GM19395 (cell line): ENCODE data around the gene GPSM3.

Experiments
- ATAC-seq: cut with Tn5 transposase; IDR thresholded peaks from one replicate; pipeline ENCODE4 v1.9.1; 2021; ENCODE audit warnings: mild to moderate bottlenecking, moderate library complexity; ENCODE audit not compliant: unreplicated experiment

GPSM3 gene

DNA sequence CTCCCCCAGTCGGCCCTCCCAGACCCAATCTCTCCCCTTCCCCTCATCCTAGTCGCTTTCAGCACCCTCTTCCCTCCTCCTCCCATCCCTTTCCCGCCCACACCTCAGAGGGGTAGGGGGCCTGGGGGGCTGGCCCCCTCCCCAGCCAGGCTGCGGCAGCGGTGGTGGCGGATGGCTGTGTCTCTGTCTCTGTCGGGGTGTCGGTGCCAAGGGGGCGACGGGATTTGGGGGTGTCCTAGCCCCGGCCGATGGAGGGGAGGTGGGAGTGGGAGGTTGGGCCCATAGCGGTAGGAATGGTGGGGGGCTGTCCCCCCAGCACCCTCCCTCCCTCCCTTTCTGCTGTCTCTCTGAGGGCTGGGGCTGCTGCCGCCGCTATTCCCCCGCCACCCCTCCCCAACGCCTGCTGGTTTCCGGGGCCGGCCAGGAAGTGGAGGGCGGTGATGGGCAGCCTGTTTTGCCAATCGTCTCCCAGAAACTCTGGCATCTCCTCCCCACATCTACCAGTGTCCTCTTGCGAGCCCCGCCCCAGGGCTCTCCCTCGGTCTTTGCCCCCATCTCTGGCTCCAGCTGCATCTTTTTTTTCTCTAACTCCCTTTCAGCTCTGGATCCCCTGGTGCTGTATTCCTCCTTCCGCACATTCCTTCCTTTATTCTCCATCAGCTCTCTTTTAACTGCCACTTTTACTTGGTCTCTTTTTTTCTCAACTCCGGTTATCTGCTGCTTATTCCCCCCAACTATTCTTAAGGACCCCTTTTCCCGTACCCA lies 16.6 kb downstream of the GPSM3 start, which contains the start of gene AGPAT1:
AGPAT1 (minus strand) TSS at position 374 of the 765 bp plus-strand sequence. CDS start 4,588 bp downstream, outside the sequence.
- ATAC-seq: peak; percentile 40

DNA sequence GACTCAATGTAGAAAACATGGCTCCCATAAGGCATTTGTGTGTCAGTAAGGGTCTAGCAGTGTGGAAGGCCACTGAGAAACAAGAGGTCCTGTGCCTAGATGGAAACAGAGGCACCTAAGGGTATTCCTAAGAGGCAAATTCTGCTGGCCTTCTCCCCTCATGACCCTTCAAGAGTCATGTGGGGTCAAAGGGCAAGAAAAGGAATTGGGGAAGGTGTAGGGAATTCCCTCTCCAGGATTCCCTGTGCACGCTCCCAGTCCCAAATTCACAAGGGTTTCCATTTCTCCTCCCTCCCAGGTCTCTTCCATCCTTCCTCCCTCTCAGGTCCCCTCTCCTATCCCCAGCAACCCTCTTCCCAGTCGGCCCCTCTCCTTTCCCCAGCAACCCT lies 17.1 kb downstream of the GPSM3 start:
- ATAC-seq: no peak

- no peak for ATAC-seq
These were observed 18.0 kb downstream of the GPSM3 start for GRCh38 chr6:32174416-32174815.

DNA sequence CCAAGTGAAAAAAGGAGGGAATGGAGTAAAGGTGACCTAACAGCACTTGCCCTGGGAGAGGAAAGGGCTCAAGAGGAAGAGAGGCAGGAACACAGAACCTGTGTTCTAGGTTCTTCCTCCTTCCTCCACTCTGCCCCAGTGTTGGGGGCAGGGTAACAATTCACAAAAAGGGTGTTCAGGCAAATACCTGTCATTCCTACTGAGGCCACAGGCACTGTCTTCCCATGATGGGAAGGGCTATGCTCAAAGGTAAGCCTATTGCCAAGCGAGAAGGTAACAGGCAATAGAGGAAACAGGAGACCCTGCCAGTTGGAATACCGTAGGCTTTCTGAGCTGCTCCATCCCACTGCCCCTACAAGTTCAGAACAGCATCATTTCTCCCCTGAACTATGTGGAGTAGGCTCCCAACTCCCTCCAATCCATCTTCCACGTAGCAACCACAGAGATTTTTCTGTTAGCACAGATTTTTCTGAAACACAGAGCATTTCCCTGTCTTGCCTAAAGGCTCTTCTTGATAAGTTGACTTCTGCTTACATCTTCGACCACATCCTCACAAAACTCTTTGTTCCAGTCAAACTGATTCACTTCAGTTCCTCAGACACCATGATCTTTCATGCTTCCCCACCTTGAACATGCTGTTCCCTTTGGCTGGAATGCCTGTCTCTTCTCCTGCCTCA lies 19.3 kb downstream of the GPSM3 start:
- ATAC-seq: no peak

- ATAC-seq: no peak
These were observed 21.2 kb downstream of the GPSM3 start for GRCh38 chr6:32171234-32171633.

- no peak for ATAC-seq
These were observed 22.1 kb downstream of the GPSM3 start for GRCh38 chr6:32170294-32170693.

GRCh38 chr6:32168807-32169591 lies 23.4 kb downstream of the GPSM3 start:
- ATAC-seq: no peak

GRCh38 chr6:32168350-32168749 lies 24.1 kb downstream of the GPSM3 start:
- ATAC-seq: no peak

- no peak for ATAC-seq
These were observed 24.6 kb downstream of the GPSM3 start for GRCh38 chr6:32167761-32168262.

GRCh38 chr6:32167154-32167760 lies 25.2 kb downstream of the GPSM3 start:
- ATAC-seq: no peak

- ATAC-seq: no peak
These were observed 25.9 kb downstream of the GPSM3 start for GRCh38 chr6:32166411-32167061.

GRCh38 chr6:32164295-32164694 lies 28.1 kb downstream of the GPSM3 start, which contains the start of gene EGFL8:
Gene EGFL8, plus strand, starts transcription at chr6:32164595. Its CDS starts 1,571 bp downstream, at chr6:32166166.
- ATAC-seq: no peak

DNA sequence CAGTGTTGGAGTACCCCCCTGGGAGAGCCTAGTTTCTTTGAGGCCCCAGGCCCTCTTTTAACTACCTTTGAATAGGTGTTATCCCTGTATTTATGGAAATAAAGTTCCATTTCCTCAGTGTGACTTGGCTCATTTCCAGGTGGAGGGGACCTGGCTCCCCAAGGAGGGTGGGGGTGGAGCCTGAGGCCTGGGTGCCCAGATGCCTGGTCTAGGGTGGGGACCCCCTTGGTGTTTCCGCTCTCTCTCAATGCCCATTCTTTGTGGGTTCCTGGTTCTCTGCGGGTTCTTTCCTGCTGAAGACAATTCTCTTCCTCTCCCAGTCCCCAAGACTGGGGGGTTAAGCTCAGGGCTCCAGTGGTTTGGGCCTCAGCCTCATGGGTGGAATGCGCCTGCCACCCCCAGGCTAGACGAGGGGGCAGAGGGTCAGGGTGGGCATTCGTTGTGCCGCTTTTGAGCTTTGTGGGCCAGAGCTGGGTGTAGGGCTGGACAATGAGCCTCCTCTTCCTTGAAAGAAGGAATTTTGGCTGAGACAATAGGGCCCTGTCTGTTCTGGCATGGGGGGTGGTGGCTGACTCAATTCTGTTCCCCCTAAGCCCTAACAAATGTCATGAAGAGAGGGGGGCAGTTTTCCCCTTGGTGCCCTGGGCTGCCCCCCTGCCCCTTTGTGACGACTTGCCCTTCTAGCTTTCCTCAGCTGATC lies 28.7 kb downstream of the GPSM3 start:
- ATAC-seq: no peak

- ATAC-seq: no peak
These were observed 34.4 kb downstream of the GPSM3 start for GRCh38 chr6:32158052-32158451.

- ATAC-seq: no peak
These were observed 35.6 kb downstream of the GPSM3 start for GRCh38 chr6:32156891-32157290.

GRCh38 chr6:32154514-32155161 lies 37.8 kb downstream of the GPSM3 start:
- no peak for ATAC-seq

DNA sequence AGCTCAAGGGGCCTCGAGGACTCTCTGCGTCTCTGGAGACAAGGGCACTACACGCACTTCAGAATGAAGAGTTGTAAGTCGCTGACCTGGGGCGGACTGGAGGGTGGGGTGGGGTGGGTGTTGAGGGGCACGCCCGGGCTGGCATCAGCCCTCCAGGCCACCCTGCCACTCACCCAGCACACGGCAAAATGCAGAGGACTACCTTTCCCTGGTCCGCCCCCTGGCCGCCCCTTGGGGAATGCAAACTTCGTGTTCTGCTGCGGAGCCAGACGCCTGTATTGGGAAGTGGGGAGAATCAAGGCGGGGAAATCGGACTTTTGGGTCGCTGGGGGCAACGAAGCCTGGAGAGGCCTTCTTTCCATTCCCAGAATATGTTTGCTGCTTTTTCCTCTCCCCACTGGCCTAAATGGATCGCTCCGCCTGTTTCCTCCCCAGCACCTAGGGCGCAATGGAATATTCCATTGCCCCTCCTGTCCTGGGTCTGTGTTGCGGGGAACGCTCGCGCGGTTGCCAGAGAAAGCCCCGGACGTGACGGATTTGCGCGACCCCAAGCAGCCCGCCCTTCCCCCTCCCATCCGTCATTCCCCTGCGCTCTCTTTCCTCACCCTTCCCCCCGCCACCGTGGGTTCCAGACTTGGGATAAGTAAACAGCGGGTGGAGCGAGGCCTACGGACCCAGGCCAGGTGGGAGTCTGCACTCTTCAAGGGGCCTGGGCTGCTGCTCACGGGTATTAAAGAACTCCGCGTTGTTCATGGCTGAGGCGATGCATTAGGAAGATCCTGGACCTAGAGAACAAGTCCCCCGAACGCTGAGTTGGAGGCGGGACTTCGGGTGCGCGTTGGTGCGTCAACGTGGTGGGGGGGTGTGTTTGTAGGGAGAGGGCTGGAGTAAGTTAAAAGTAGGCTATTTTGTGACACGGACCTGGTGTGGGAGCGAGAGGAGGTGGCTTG lies 38.6 kb downstream of the GPSM3 start, which contains the start of gene PPT2:
PPT2 (plus strand) TSS at position 578 of the 950 bp plus-strand sequence. CDS start 454 bp downstream, outside the sequence.
- ATAC-seq: no peak
